ENCODE data around the gene USO1.
A peak's percentile ranks its signal among the peaks of the same experiment; 100 is the strongest.

Gene USO1

DNA sequence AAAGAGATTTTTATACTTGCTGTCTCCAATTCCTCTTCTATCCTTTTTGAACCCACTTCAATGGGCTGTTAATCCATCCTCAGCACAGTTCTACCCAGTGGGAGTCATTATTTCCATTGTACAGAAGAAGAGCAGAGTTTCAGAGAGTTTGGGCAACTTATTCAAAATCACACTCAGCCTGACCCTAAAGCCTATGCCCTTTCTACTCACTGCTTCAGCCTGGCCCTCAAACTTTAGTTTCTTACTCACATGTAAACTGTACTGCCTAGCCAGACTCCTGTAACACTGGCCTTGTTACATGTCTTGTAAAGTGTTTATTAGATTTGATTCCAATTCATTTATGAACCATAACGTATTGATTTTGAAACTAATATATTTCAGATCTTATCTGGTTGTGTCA, 25.1 kb upstream of the USO1 start:
- no peak for DNase-seq (ENCODE audit: insufficient read length, low spot score)
- FAIRE-seq: no peak
- TF ChIP-seq, protein P1, sequence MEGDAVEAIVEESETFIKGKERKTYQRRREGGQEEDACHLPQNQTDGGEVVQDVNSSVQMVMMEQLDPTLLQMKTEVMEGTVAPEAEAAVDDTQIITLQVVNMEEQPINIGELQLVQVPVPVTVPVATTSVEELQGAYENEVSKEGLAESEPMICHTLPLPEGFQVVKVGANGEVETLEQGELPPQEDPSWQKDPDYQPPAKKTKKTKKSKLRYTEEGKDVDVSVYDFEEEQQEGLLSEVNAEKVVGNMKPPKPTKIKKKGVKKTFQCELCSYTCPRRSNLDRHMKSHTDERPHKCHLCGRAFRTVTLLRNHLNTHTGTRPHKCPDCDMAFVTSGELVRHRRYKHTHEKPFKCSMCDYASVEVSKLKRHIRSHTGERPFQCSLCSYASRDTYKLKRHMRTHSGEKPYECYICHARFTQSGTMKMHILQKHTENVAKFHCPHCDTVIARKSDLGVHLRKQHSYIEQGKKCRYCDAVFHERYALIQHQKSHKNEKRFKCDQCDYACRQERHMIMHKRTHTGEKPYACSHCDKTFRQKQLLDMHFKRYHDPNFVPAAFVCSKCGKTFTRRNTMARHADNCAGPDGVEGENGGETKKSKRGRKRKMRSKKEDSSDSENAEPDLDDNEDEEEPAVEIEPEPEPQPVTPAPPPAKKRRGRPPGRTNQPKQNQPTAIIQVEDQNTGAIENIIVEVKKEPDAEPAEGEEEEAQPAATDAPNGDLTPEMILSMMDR (IDR thresholded peaks at IDR 0.05; ENCODE audit: insufficient read depth, missing control alignments): no peak

DNA sequence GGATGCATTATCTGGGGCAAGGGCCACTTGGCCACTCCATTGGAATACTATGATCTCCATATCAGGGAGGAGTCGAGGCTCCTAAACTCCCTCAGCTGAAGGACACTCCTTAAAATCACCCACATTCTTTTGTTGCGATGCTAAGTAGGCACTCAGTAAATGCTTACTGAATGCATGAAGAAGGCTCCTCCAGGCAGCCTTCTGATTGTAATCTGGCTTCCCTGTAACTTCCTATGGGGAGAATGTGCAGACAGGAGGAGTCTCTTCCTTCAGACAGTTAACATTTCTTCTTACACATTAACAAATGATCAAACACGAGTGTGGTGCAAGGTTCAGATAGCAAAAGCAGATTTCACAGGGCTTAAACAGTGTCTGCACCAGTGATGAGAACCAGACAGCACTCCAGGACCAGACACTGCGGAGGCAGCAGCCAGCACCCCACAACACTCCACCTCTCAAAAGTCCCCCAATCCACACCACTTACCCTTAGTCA, 21.4 kb upstream of the USO1 start:
- DNase-seq (ENCODE audit: insufficient read length, low spot score) (no peak), FAIRE-seq (no peak)
- TF ChIP-seq, protein P1 (IDR thresholded peaks at IDR 0.05; ENCODE audit: insufficient read depth, missing control alignments): no peak

DNA sequence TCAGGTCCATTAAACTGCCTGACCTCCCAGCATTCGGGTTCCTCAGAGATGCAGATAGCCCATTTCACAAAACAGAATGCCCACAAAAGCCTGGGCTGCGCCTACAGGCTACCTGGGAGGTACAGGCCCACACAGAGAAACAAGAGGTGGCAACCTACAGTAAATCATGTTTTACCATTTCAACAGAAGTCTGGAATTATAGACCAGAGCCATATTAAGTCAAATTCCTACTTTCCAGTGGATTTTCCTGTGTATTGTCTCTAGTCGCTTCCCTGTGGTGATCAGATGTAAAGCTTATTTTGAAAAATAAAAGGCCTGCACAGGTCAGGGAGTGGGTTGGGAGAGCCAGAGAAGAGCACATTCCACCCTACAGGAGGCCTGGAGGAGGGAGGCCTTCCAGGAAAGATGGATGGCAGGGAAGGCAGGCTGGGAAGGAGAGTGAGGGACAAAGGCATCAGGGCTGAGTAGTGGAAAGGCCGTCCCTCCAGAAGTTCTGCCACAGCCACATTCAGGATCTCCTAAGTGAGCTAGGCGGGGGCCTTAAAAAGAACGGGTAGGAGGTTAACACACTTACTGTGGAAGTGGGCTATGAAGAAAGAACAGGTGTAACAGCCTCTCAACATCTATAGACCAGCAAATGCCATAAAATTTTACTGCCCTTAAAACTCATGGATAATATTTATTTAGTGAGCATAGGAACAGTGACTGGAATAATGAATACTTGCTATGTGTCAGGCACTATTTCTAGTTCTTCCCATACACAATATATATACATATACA, 19.0 kb upstream of the USO1 start:
- TF ChIP-seq, protein P1 (IDR thresholded peaks at IDR 0.05; ENCODE audit: insufficient read depth, missing control alignments): no peak
- DNase-seq (ENCODE audit: insufficient read length, low spot score): no peak
- no peak for FAIRE-seq

DNA sequence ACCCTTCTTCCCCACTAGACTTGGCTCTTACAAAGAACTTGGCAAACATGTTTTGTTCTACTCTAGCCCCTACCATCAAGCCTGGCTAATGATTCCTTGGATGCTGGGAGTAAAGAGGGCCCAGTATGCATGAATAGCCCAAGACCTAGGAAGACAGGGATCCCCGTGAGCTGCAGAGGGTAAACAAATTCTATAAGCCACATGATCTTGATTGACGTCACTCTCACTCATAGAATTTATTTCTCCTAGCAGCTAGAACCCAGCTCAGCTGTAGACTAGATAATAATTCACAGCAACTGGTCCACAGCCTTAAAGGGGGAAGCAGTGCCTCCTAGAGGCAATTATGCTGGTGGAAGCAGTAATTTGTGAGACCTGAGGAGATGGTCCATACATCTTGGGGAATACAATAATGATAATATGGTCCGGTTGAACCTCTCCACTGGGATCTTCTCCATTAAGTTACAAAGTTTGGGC, 16.1 kb upstream of the USO1 start:
- FAIRE-seq: no peak
- no peak for DNase-seq (ENCODE audit: insufficient read length, low spot score)
- TF ChIP-seq, protein P1 (IDR thresholded peaks at IDR 0.05; ENCODE audit: insufficient read depth, missing control alignments): peak; percentile 17

DNA sequence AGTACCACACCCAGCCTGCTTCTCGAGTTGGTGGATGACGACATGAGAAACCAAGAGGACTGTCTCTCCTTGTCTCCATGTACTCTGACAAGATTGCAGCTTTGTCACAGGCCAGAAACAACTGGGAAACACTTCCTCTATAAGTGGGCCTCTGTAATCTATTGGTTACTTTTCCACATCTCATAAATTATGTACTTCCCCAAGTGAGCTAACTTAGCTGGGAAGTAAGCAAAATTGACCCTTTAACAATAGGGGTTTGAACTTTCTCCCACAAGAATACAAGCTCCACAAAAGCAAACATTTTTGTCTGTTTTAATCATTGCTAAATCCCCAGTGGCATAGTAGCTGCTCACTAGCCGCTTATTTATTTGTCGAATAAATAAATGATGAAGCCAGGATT, 14.1 kb upstream of the USO1 start:
- no peak for FAIRE-seq

DNA sequence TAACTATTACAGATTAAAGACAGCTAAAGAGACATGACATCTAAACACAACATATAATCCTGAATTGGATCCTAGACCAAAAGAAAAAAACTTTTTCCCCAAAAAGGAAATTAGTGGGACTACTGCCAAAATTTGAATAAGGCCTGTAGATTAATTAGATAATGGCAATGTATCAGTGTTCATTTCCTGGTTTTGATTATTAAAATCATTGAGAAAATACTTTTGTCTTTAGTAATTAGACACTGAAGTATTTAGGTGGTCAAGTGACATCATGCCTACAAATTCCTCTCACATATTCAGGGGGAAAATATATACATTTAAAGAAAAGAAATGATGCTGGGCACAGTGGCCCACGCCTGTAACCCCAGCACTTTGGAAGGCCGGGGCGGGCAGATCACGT, 10.4 kb upstream of the USO1 start:
- DNase-seq (ENCODE audit: insufficient read length, low spot score) (no peak), FAIRE-seq (no peak)
- TF ChIP-seq, protein P1 (IDR thresholded peaks at IDR 0.05; ENCODE audit: insufficient read depth, missing control alignments): no peak

More for the DNA sequence above, 14.1 kb upstream of the USO1 start:
- TF ChIP-seq, protein P1 (IDR thresholded peaks at IDR 0.05; ENCODE audit: insufficient read depth, missing control alignments): no peak
- no peak for DNase-seq (ENCODE audit: insufficient read length, low spot score)

DNA sequence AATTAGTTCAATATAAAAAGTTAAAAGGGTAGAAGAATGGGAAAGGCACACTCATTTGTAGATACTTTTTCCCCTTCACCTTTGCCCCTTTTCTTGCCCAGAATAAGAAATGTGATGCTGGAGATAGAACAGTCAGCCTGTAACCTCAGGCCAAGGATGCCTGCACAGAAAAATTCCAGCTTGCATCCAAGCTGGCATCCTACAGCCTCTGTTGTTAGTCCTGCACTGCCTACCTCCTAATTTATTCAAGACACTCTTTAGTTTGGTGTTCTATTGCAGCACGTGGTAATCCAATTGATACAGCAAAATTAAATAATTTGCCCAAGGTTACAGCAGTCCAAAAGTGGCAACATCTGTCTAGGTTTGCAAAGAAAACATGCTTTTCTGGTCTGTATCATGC, 9.7 kb upstream of the USO1 start:
- TF ChIP-seq, protein P1 (IDR thresholded peaks at IDR 0.05; ENCODE audit: insufficient read depth, missing control alignments): no peak
- DNase-seq (ENCODE audit: insufficient read length, low spot score) (no peak), FAIRE-seq (no peak)

Data from D721Med (cell line).